H1 (cell line): ENCODE results near the gene MXI1. TPM values are rescaled to one million over a fixed set of nuclear protein-coding genes. Genes with fewer than 3 reads are reported as not detected.

ENCODE experiments used
- CTCF ChIA-PET: fragments of 300-600 bp; sonication (Branson Sonifier 250); formaldehyde crosslinking; loops from one replicate; lab custom pipeline; 2021; ENCODE audit not compliant: partially characterized antibody; lab: Charles Lee
- POLR2A ChIA-PET: fragments of 300-600 bp; sonication (Branson Sonifier 250); formaldehyde crosslinking; loops from one replicate; lab custom pipeline; 2021; ENCODE audit warnings: inconsistent platforms; ENCODE audit not compliant: partially characterized antibody; lab: Charles Lee
- DNase-seq, 2 experiments: peaks; one replicate each; pipeline versions ENCODE4 v3.0.0 to v3.0.0-alpha.2; 2010 to 2022; ENCODE audit warnings: low spot score in 2 of 2, low read depth in 1 of 2, mixed read lengths in 1 of 2
- FAIRE-seq: peaks from 2 replicates; lab custom pipeline; 2011; peaks lifted over from hg19 to GRCh38; lab: Jason Lieb, UNC
- H2AFZ ChIP-seq: 2 replicates; pipeline ENCODE4 v1.8.1; 2012; ENCODE audit warnings: low read length, inconsistent platforms
- H2AK5ac ChIP-seq: 2 replicates; pipeline ENCODE4 v1.6.1; 2013; ENCODE audit warnings: low read depth, low read length
- H2BK120ac ChIP-seq: replicated peaks from 2 replicates; pipeline ENCODE3; 2013; ENCODE audit warnings: low read depth, low read length, inconsistent platforms
- H2BK12ac ChIP-seq: 2 replicates; pipeline ENCODE4 v1.6.1; 2013; ENCODE audit warnings: low read depth, low read length
- H2BK15ac ChIP-seq: 2 replicates; pipeline ENCODE4 v1.6.1; 2013; ENCODE audit warnings: low read length
- H2BK20ac ChIP-seq: 2 replicates; pipeline ENCODE4 v1.6.1; 2013; ENCODE audit warnings: low read length
- H2BK5ac ChIP-seq: 2 replicates; pipeline ENCODE4 v1.6.1; 2013; ENCODE audit warnings: low read depth, low read length
- H3K14ac ChIP-seq: 2 replicates; pipeline ENCODE4 v1.6.1; 2013; ENCODE audit warnings: inconsistent platforms; ENCODE audit not compliant: insufficient read length
- H3K18ac ChIP-seq: 2 replicates; pipeline ENCODE4 v1.6.1; 2013; ENCODE audit warnings: low read length; ENCODE audit errors: extremely low read depth
- H3K23ac ChIP-seq: 2 replicates; pipeline ENCODE4 v1.6.1; 2013; ENCODE audit warnings: inconsistent platforms; ENCODE audit not compliant: insufficient read length
- H3K23me2 ChIP-seq: 2 replicates; pipeline ENCODE4 v1.6.1; 2013; ENCODE audit warnings: low read depth, low read length
- H3K27ac ChIP-seq: 2 replicates; pipeline ENCODE4 v1.6.1; 2011; ENCODE audit warnings: low read depth, low read length, inconsistent platforms
- H3K27me3 ChIP-seq, 4 experiments: replicated peaks in 1 of 4; 1 replicate in 1 of 4; 2 replicates in 3 of 4; pipeline versions ENCODE4 v1.6.1 to v1.8.1; 2011 to 2013; ENCODE audit warnings: low read length in 3 of 4, mild to moderate bottlenecking in 3 of 4, inconsistent platforms in 2 of 4, mixed read lengths in 2 of 4, moderate library complexity in 1 of 4; ENCODE audit not compliant: control insufficient read depth in 3 of 4, insufficient read depth in 3 of 4; ENCODE audit errors: extremely low read depth in 1 of 4
- H3K36me3 ChIP-seq, 4 experiments: 2 replicates each; pipeline versions ENCODE4 v1.6.1 to v1.8.1; 2011 to 2013; ENCODE audit warnings: mild to moderate bottlenecking in 4 of 4, low read length in 3 of 4, moderate library complexity in 2 of 4, control low read depth in 1 of 4, inconsistent platforms in 1 of 4; ENCODE audit not compliant: insufficient read depth in 4 of 4, control insufficient read depth in 2 of 4
- H3K4ac ChIP-seq: replicated peaks from 2 replicates; pipeline ENCODE3; 2013; ENCODE audit warnings: low read length, low read depth, mixed read lengths, inconsistent platforms; ENCODE audit not compliant: insufficient read length
- H3K4me1 ChIP-seq, 4 experiments: replicated peaks in 1 of 4; 1 replicate in 1 of 4; 2 replicates in 3 of 4; pipeline versions ENCODE4 v1.6.1 to v1.8.1; 2011 to 2013; ENCODE audit warnings: low read length in 3 of 4, inconsistent platforms in 2 of 4, mixed read lengths in 1 of 4; ENCODE audit not compliant: insufficient read depth in 4 of 4, control insufficient read depth in 3 of 4
- H3K4me2 ChIP-seq, 2 experiments: 2 replicates each; pipeline versions ENCODE4 v1.6.1 to v1.8.1; 2011 to 2013; ENCODE audit warnings: low read depth in 2 of 2, low read length in 2 of 2, control low read depth in 1 of 2, inconsistent platforms in 1 of 2, mild to moderate bottlenecking in 1 of 2; ENCODE audit not compliant: insufficient read depth in 1 of 2
- H3K4me3 ChIP-seq, 4 experiments: fragments of 200-600, 300-600 bp in 1 of 4; sonication (generic), shearing (Covaris generic), sonication (Bioruptor Twin) in 1 of 4; 2 replicates each; pipeline versions ENCODE4 v1.5.1 to v1.8.1; 2011 to 2016; ENCODE audit warnings: low read length in 4 of 4, low read depth in 3 of 4, control low read depth in 2 of 4, inconsistent platforms in 2 of 4, mild to moderate bottlenecking in 2 of 4, mixed read lengths in 1 of 4, moderate library complexity in 1 of 4; ENCODE audit not compliant: insufficient read depth in 2 of 4; ENCODE audit errors: extremely low read depth in 1 of 4
- H3K56ac ChIP-seq: replicated peaks from 2 replicates; pipeline ENCODE3; 2013; ENCODE audit warnings: low read depth, mild to moderate bottlenecking, mixed read lengths, low read length, inconsistent platforms; ENCODE audit not compliant: insufficient read length
- H3K79me1 ChIP-seq: 2 replicates; pipeline ENCODE4 v1.6.1; 2013; ENCODE audit warnings: low read depth, low read length, control low read depth
- H3K79me2 ChIP-seq, 2 experiments: 2 replicates each; pipeline versions ENCODE4 v1.6.1 to v1.8.1; 2012 to 2013; ENCODE audit warnings: low read length in 2 of 2, mild to moderate bottlenecking in 2 of 2, inconsistent platforms in 1 of 2; ENCODE audit not compliant: insufficient read depth in 2 of 2, control insufficient read depth in 1 of 2
- H3K9ac ChIP-seq, 4 experiments: replicated peaks in 1 of 4; 1 replicate in 1 of 4; 2 replicates in 3 of 4; pipeline versions ENCODE4 v1.6.1 to v1.8.1; 2011 to 2013; ENCODE audit warnings: low read depth in 3 of 4, low read length in 3 of 4, control low read depth in 2 of 4, mild to moderate bottlenecking in 2 of 4, moderate library complexity in 2 of 4, inconsistent platforms in 1 of 4; ENCODE audit errors: extremely low read depth in 1 of 4
- H3K9me3 ChIP-seq, 2 experiments: 2 replicates each; pipeline versions ENCODE4 v1.6.1 to v1.8.1; 2012 to 2013; ENCODE audit warnings: mild to moderate bottlenecking in 2 of 2, moderate library complexity in 2 of 2, control low read depth in 1 of 2, inconsistent platforms in 1 of 2, low read depth in 1 of 2, low read length in 1 of 2, mixed read lengths in 1 of 2; ENCODE audit not compliant: insufficient read depth in 2 of 2
- H4K20me1 ChIP-seq, 2 experiments: replicated peaks in 1 of 2; 2 replicates each; pipeline versions ENCODE3 to v1.8.1; 2011 to 2013; ENCODE audit warnings: inconsistent platforms in 2 of 2, low read length in 2 of 2, mild to moderate bottlenecking in 1 of 2; ENCODE audit not compliant: insufficient read depth in 2 of 2, control insufficient read depth in 1 of 2
- H4K5ac ChIP-seq: 2 replicates; pipeline ENCODE4 v1.6.1; 2013; ENCODE audit warnings: low read length, low read depth, mixed read lengths, inconsistent platforms; ENCODE audit not compliant: insufficient read length
- H4K8ac ChIP-seq: 2 replicates; pipeline ENCODE4 v1.8.0; 2013; ENCODE audit warnings: mild to moderate bottlenecking, moderate library complexity, low read length, inconsistent platforms; ENCODE audit not compliant: insufficient read depth; ENCODE audit errors: extremely low read depth
- H4K91ac ChIP-seq: replicated peaks from 2 replicates; pipeline ENCODE3; 2013; ENCODE audit warnings: low read length, mixed read lengths, inconsistent platforms; ENCODE audit not compliant: insufficient read length
- BCL11A ChIP-seq, 2 experiments: IDR thresholded peaks; one replicate each; pipeline ENCODE4 v1.6.1; 2011; ENCODE audit warnings: low read depth in 2 of 2, low read length in 2 of 2, mild to moderate bottlenecking in 2 of 2
- EP300 ChIP-seq, 2 experiments: IDR thresholded peaks; 1 replicate in 1 of 2; 2 replicates in 1 of 2; pipeline ENCODE4 v1.6.1; 2011 to 2012; ENCODE audit warnings: low read depth in 2 of 2, low read length in 2 of 2, mild to moderate bottlenecking in 2 of 2, borderline replicate concordance in 1 of 2, inconsistent platforms in 1 of 2, moderate library complexity in 1 of 2
- HDAC2 ChIP-seq, 2 experiments: fragments of 300-600 bp in 1 of 2; sonication (generic) in 1 of 2; IDR thresholded peaks; 2 replicates each; pipeline ENCODE4 v1.6.1; 2011 to 2012; ENCODE audit warnings: low read depth in 2 of 2, low read length in 2 of 2, mild to moderate bottlenecking in 2 of 2, moderate library complexity in 2 of 2, borderline replicate concordance in 1 of 2, inconsistent platforms in 1 of 2
- KDM4A ChIP-seq: IDR thresholded peaks from one replicate; pipeline ENCODE4 v1.7.1; 2012; ENCODE audit warnings: low read depth, mild to moderate bottlenecking, moderate library complexity, low read length, inconsistent platforms; ENCODE audit not compliant: severe bottlenecking
- PHF8 ChIP-seq: fragments of 200-600 bp; sonication (generic); conservative IDR thresholded peaks from 2 replicates; pipeline ENCODE4 v1.7.1; 2012; ENCODE audit warnings: low read depth, mild to moderate bottlenecking, inconsistent platforms, low read length, moderate library complexity
- POLR2A ChIP-seq, 2 experiments: IDR thresholded peaks; 1 replicate in 1 of 2; 2 replicates in 1 of 2; pipeline ENCODE4 v1.6.1; 2011; ENCODE audit warnings: low read depth in 2 of 2, low read length in 2 of 2, mild to moderate bottlenecking in 2 of 2; ENCODE audit errors: control extremely low read depth in 1 of 2
- RBBP5 ChIP-seq: IDR thresholded peaks from 2 replicates; pipeline ENCODE4 v1.7.1; 2012; ENCODE audit warnings: low read depth, mild to moderate bottlenecking, inconsistent platforms, low read length, moderate library complexity, borderline replicate concordance
- WGBS, 2 experiments: shearing (Covaris generic) in 1 of 2; methylation state at CpG; one replicate each; pipeline versions ENCODE4 v1.1.6 to v1.1.7; 2013 to 2015; ENCODE audit warnings: low lambda C conversion rate in 2 of 2, mixed read lengths in 2 of 2, inconsistent platforms in 1 of 2, low coverage in 1 of 2, missing lambda C conversion rate in 1 of 2; ENCODE audit not compliant: insufficient replicate concordance in 2 of 2, insufficient coverage in 1 of 2, insufficient read length in 1 of 2; ENCODE audit errors: extremely low coverage in 1 of 2, missing lambda C conversion rate in 1 of 2; 5-methylcytosine and 5-hydroxymethylcytosine counted together
- polyA plus RNA-seq, 7 experiments: library from polyadenylated mRNA; depleted of rRNA in 3 of 7; stranded (reverse) in 5 of 7; unstranded in 2 of 7; fragments of >200 nt in 5 of 7; fragments of 200-250 nt in 2 of 7; gene quantifications; 1 replicate in 5 of 7; 2 replicates in 1 of 7; 4 replicates in 1 of 7; pipeline versions ENCODE4 v1.2.1 to v1.2.3, GENCODE V29; 2011 to 2013; ENCODE audit warnings: missing spikeins in 2 of 7, mixed read lengths in 2 of 7
- total RNA-seq: library from RNA; stranded (reverse); fragmentation: NEBNext Ultra II Directional; extraction: Animal tissue kit (Norgen Biotek cat#: 25700); gene quantifications from 2 replicates; pipeline ENCODE4 v1.2.1, GENCODE V29; 2021

The MXI1 gene
- total and polyA plus RNA-seq, 2 of the 8 experiments (the other 6 are each of a cell fraction or from before 2014, with no cell fraction given) = 5.7 to 8.8 TPM

DNA sequence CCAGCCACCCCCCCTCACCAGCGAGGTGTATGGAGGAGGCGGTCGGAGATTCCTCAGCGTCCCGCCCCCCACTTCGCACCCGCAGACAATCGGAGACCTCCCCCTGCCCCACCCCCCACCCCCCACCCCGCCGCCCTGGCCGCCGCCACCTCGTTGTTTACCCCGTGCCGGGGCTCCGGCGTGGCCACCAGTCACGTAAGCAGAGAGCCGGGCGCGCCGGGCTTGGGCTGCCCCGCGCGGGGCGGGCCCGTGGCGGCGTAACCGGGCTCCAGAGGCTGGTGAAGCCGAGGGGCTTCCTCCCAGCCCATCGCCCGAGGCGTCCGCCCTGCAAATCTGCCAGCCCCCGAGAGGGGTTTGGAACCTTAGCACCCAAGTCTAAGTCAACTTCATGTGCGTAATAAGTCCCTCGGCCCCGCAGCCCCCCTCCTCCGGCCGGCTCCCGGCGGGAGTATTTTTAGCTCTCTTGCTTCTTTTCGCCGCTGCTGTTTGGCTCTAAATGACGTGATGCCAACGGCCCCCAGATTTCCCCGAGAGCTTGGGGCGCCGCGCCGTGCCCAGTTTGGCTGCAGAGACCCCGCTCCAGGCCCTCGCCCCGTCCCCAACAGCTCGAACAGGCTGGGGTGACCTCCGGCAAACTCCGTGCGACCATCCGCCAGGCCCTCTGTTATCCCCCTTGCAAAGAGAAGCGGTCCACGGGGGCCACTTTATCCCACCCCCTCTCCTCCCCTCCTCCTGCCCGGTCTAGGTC lies 2.7 kb downstream of the MXI1 start:
- H3K18ac ChIP-seq = peak overlapping the region; percentile 86; the same call in 1 of the 2 replicates
- ChIA-PET POLR2A (interaction anchor here (0.6 to 8.5 kb wide), 14 partner anchors 9 to 286 kb away, joined by 3 to 121 read pairs (median 4); partner anchors contain the start of gene ADD3), CTCF (interaction anchor here (0.8 to 14.0 kb wide), 8 partner anchors 13 to 72 kb away, joined by 3 to 333 read pairs (median 4); no protein-coding TSS in a partner anchor)
- DNase-seq = peak in 1 of 2 experiments; percentile 74
- H3K4me2 ChIP-seq = peak overlapping the region; percentile 100
- H3K27ac ChIP-seq = peak overlapping the region; percentile 2; the same call in 1 of the 2 replicates
- H3K79me2 ChIP-seq = no peaks in the 10 kb centered on the region
- no peak overlapping the region for H3K4ac ChIP-seq
- no peak overlapping the region for H3K56ac ChIP-seq
- H3K23me2 ChIP-seq = peaks cover 26% of the 10 kb centered on the region
- H2AFZ ChIP-seq = no peak overlapping the region
- H2BK15ac ChIP-seq = no peak overlapping the region
- H3K4me3 ChIP-seq = peak overlapping the region; percentile 73 to 80 (median 78)
- no peak overlapping the region; the same call in 1 of the 2 replicates for H2AK5ac ChIP-seq
- H3K36me3 ChIP-seq = no peaks in the 10 kb centered on the region
- no peak overlapping the region for H4K5ac ChIP-seq
- peaks cover 0 to 3% of the 10 kb centered on the region in 2 experiments for H4K20me1 ChIP-seq
- no peaks in the 10 kb centered on the region for H3K79me1 ChIP-seq
- FAIRE-seq = no peak
- 1% methylated on average over 23 of the region's 63 CpGs; no CpG with 5 or more reads in 1 of the 2 experiments for WGBS, 2 experiments
- no peak overlapping the region for H2BK20ac ChIP-seq
- H2BK5ac ChIP-seq = peak overlapping the region; percentile 49
- H2BK12ac ChIP-seq = peak overlapping the region; percentile 34; the same call in 1 of the 2 replicates
- H3K9ac ChIP-seq = peak overlapping the region; percentile 76 to 81 (median 80)
- no peak overlapping the region for H4K91ac ChIP-seq
- H3K27me3 ChIP-seq = peaks cover 18 to 74% (median 53%) of the 10 kb centered on the region in 4 experiments
- no peak overlapping the region for H2BK120ac ChIP-seq
- H3K14ac ChIP-seq = no peak overlapping the region
- no peak overlapping the region for H3K23ac ChIP-seq
- peaks cover 6 to 25% (median 15%) of the 10 kb centered on the region in 4 experiments; a peak in 6 of 7 replicates for H3K4me1 ChIP-seq
- H4K8ac ChIP-seq = peak overlapping the region; percentile 93
- no peaks in the 10 kb centered on the region for H3K9me3 ChIP-seq
- TF ChIP-seq EP300 (IDR thresholded peaks at IDR 0.05; ENCODE audit: borderline replicate concordance in 1 of 2, low read depth in 2 of 2, low read length in 2 of 2) (no peak), POLR2A (IDR thresholded peaks at IDR 0.05; ENCODE audit: control extremely low read depth in 1 of 2, low read depth in 2 of 2, low read length in 2 of 2) (peak in 1 of 2 experiments; percentile 35; a peak in 1 of 3 replicates), BCL11A (IDR thresholded peaks at IDR 0.05; ENCODE audit: low read depth in 2 of 2, low read length in 2 of 2) (no peak), RBBP5 (no peak), HDAC2 (IDR thresholded peaks at IDR 0.05; ENCODE audit: borderline replicate concordance in 1 of 2, low read depth in 2 of 2, low read length in 2 of 2) (no peak), KDM4A (peak; percentile 42), PHF8 (no peak; the same call in 1 of the 2 replicates)
